Neural cell (in vitro differentiated cells): ENCODE measurements around the gene KIF1B. TPM values are rescaled to one million over a fixed set of nuclear protein-coding genes. Genes with fewer than 3 reads are reported as not detected.

Source experiments
- H2AFZ ChIP-seq: fragments of 200-600, 300-800 bp; sonication (generic), shearing (Covaris generic); 2 replicates; pipeline ENCODE4 v1.6.0; 2014; ENCODE audit warnings: low read depth, mild to moderate bottlenecking, antibody characterized with exemption, low read length, moderate library complexity
- H3F3A ChIP-seq: fragments of 200-600 bp; shearing (Covaris generic); 2 replicates; pipeline ENCODE4 v1.6.1; 2016; ENCODE audit warnings: mild to moderate bottlenecking, moderate library complexity, mixed read lengths, antibody characterized with exemption, low read length; ENCODE audit not compliant: insufficient read depth, poor library complexity, severe bottlenecking
- H3K27ac ChIP-seq: fragments of 200-600, 300-800 bp; sonication (generic), shearing (Covaris generic); 2 replicates; pipeline ENCODE4 v1.5.1; 2014; ENCODE audit warnings: mild to moderate bottlenecking, low read length, moderate library complexity
- H3K27me3 ChIP-seq: fragments of 300-800, 200-600 bp; sonication (generic), shearing (Covaris generic); 2 replicates; pipeline ENCODE4 v1.6.0; 2014; ENCODE audit warnings: mild to moderate bottlenecking, low read depth, low read length, moderate library complexity; ENCODE audit not compliant: insufficient read depth
- H3K36me3 ChIP-seq: fragments of 300-800, 200-600 bp; sonication (generic), shearing (Covaris generic); 2 replicates; pipeline ENCODE4 v1.5.1; 2014; ENCODE audit warnings: mild to moderate bottlenecking, antibody characterized with exemption, low read length, moderate library complexity; ENCODE audit not compliant: insufficient read depth
- H3K4me2 ChIP-seq: fragments of 300-800, 200-600 bp; sonication (generic), shearing (Covaris generic); 2 replicates; pipeline ENCODE4 v1.6.0; 2014; ENCODE audit warnings: mild to moderate bottlenecking, low read length
- H3K4me3 ChIP-seq: fragments of 300-800, 200-600 bp; sonication (generic), shearing (Covaris generic); 2 replicates; pipeline ENCODE4 v1.5.1; 2014; ENCODE audit warnings: mild to moderate bottlenecking, low read length, moderate library complexity
- H3K79me2 ChIP-seq: fragments of 200-600 bp; shearing (Covaris generic); replicated peaks from 2 replicates; pipeline ENCODE4 v1.6.0; 2014; ENCODE audit warnings: mild to moderate bottlenecking, low read length, moderate library complexity; ENCODE audit not compliant: insufficient read depth
- H3K9ac ChIP-seq: fragments of 300-800, 200-600 bp; sonication (generic), shearing (Covaris generic); 2 replicates; pipeline ENCODE4 v1.6.1; 2016; ENCODE audit warnings: mild to moderate bottlenecking, low read length, mixed read lengths
- H3K9me2 ChIP-seq: fragments of 200-600 bp; shearing (Covaris generic); 2 replicates; pipeline ENCODE4 v1.6.1; 2016; ENCODE audit warnings: mild to moderate bottlenecking, low read length, mixed read lengths; ENCODE audit not compliant: insufficient read depth
- H3K9me3 ChIP-seq: fragments of 200-600, 300-800 bp; sonication (generic), shearing (Covaris generic); 2 replicates; pipeline ENCODE4 v1.6.1; 2016; ENCODE audit warnings: mild to moderate bottlenecking, mixed run types, low read length, moderate library complexity, mixed read lengths
- H4K20me1 ChIP-seq: fragments of 200-600 bp; shearing (Covaris generic); 2 replicates; pipeline ENCODE4 v1.6.1; 2016; ENCODE audit warnings: mild to moderate bottlenecking, mixed run types; ENCODE audit not compliant: insufficient read depth
- EP300 ChIP-seq: fragments of 450-650 bp; conservative IDR thresholded peaks from 2 replicates; pipeline ENCODE4 v1.6.1; 2014; ENCODE audit warnings: antibody characterized with exemption, mild to moderate bottlenecking, moderate library complexity; ENCODE audit not compliant: poor library complexity, severe bottlenecking
- EZH2 ChIP-seq: fragments of 200-600, 300-800 bp; shearing (Covaris generic), sonication (generic); IDR thresholded peaks from 2 replicates; pipeline ENCODE4 v1.6.1; 2014; ENCODE audit warnings: antibody characterized with exemption, low read length, borderline replicate concordance, mild to moderate bottlenecking; ENCODE audit not compliant: insufficient read depth, poor library complexity, severe bottlenecking
- MXI1 ChIP-seq: fragments of 450-650 bp; conservative IDR thresholded peaks from 2 replicates; pipeline ENCODE4 v1.6.1; 2014; ENCODE audit warnings: antibody characterized with exemption, mild to moderate bottlenecking; ENCODE audit not compliant: poor library complexity, severe bottlenecking
- POLR2AphosphoS5 ChIP-seq: IDR thresholded peaks from 2 replicates; pipeline ENCODE4 v1.6.1; 2012
- RAD21 ChIP-seq: fragments of 450-650 bp; conservative IDR thresholded peaks from 2 replicates; pipeline ENCODE4 v1.6.1; 2014; ENCODE audit warnings: antibody characterized with exemption, mild to moderate bottlenecking, moderate library complexity
- SMC3 ChIP-seq: fragments of 450-650 bp; conservative IDR thresholded peaks from 2 replicates; pipeline ENCODE4 v1.6.1; 2014; ENCODE audit warnings: antibody characterized with exemption, mild to moderate bottlenecking, moderate library complexity; ENCODE audit not compliant: poor library complexity
- TAF1 ChIP-seq: IDR thresholded peaks from 2 replicates; pipeline ENCODE4 v1.6.1; 2012; ENCODE audit warnings: low read depth
- polyA plus RNA-seq: library from polyadenylated mRNA; depleted of rRNA; stranded (reverse); fragments of >200 nt; gene quantifications from 2 replicates; pipeline ENCODE4 v1.2.3, GENCODE V29; 2014
- TF ChIP-seq, protein P1 (sequence below): fragments of 450-650 bp; IDR thresholded peaks from 2 replicates; pipeline ENCODE4 v1.5.1; 2014; ENCODE audit warnings: antibody characterized with exemption, mild to moderate bottlenecking, moderate library complexity; ENCODE audit not compliant: poor library complexity, severe bottlenecking
- TF ChIP-seq, protein P2 (sequence below): IDR thresholded peaks from 2 replicates; pipeline ENCODE4 v1.6.1; 2012; ENCODE audit warnings: borderline replicate concordance

The KIF1B gene
- polyA plus RNA-seq, 1 donor from 2014 or later: 76.4 TPM

GRCh38 chr1:10295481-10296085 lies 85.2 kb downstream of the KIF1B start:
- H2AFZ ChIP-seq: no peak overlapping the region
- H3K36me3 ChIP-seq: peaks cover 17% of the 10 kb centered on the region
- H3F3A ChIP-seq: peaks cover 3% of the 10 kb centered on the region
- no peak overlapping the region for H3K27ac ChIP-seq
- H3K9me3 ChIP-seq: no peaks in the 10 kb centered on the region
- no peak overlapping the region for H3K4me3 ChIP-seq
- H3K27me3 ChIP-seq: no peaks in the 10 kb centered on the region
- no peak overlapping the region for H3K4me2 ChIP-seq
- no peaks in the 10 kb centered on the region for H4K20me1 ChIP-seq
- no peaks in the 10 kb centered on the region for H3K79me2 ChIP-seq
- H3K9ac ChIP-seq: no peak overlapping the region
- H3K9me2 ChIP-seq: no peaks in the 10 kb centered on the region
- TF ChIP-seq, protein P1, sequence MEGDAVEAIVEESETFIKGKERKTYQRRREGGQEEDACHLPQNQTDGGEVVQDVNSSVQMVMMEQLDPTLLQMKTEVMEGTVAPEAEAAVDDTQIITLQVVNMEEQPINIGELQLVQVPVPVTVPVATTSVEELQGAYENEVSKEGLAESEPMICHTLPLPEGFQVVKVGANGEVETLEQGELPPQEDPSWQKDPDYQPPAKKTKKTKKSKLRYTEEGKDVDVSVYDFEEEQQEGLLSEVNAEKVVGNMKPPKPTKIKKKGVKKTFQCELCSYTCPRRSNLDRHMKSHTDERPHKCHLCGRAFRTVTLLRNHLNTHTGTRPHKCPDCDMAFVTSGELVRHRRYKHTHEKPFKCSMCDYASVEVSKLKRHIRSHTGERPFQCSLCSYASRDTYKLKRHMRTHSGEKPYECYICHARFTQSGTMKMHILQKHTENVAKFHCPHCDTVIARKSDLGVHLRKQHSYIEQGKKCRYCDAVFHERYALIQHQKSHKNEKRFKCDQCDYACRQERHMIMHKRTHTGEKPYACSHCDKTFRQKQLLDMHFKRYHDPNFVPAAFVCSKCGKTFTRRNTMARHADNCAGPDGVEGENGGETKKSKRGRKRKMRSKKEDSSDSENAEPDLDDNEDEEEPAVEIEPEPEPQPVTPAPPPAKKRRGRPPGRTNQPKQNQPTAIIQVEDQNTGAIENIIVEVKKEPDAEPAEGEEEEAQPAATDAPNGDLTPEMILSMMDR: no peak
- TF ChIP-seq RAD21 (no peak), TAF1 (no peak), EZH2 (no peak), SMC3 (no peak), MXI1 (no peak)

- H3K9me2 ChIP-seq: no peaks in the 10 kb centered on the region
- H3K9me3 ChIP-seq: no peaks in the 10 kb centered on the region
- no peaks in the 10 kb centered on the region for H3K27me3 ChIP-seq
- H3K4me3 ChIP-seq: no peak overlapping the region
- peaks cover 3% of the 10 kb centered on the region for H3K79me2 ChIP-seq
- H3K27ac ChIP-seq: no peak overlapping the region
- no peak overlapping the region for H3K9ac ChIP-seq
- TF ChIP-seq RAD21: no peak
- TF ChIP-seq SMC3: no peak
- TF ChIP-seq EZH2: no peak
- no peak for TF ChIP-seq MXI1
- no peak for TF ChIP-seq EP300
- no peak for TF ChIP-seq TAF1
- TF ChIP-seq POLR2AphosphoS5: no peak
- TF ChIP-seq, protein P1: no peak
- TF ChIP-seq, protein P2, sequence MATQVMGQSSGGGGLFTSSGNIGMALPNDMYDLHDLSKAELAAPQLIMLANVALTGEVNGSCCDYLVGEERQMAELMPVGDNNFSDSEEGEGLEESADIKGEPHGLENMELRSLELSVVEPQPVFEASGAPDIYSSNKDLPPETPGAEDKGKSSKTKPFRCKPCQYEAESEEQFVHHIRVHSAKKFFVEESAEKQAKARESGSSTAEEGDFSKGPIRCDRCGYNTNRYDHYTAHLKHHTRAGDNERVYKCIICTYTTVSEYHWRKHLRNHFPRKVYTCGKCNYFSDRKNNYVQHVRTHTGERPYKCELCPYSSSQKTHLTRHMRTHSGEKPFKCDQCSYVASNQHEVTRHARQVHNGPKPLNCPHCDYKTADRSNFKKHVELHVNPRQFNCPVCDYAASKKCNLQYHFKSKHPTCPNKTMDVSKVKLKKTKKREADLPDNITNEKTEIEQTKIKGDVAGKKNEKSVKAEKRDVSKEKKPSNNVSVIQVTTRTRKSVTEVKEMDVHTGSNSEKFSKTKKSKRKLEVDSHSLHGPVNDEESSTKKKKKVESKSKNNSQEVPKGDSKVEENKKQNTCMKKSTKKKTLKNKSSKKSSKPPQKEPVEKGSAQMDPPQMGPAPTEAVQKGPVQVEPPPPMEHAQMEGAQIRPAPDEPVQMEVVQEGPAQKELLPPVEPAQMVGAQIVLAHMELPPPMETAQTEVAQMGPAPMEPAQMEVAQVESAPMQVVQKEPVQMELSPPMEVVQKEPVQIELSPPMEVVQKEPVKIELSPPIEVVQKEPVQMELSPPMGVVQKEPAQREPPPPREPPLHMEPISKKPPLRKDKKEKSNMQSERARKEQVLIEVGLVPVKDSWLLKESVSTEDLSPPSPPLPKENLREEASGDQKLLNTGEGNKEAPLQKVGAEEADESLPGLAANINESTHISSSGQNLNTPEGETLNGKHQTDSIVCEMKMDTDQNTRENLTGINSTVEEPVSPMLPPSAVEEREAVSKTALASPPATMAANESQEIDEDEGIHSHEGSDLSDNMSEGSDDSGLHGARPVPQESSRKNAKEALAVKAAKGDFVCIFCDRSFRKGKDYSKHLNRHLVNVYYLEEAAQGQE: no peak
- no peak overlapping the region for H2AFZ ChIP-seq
- no peaks in the 10 kb centered on the region for H4K20me1 ChIP-seq
- peaks cover 10% of the 10 kb centered on the region for H3K36me3 ChIP-seq
- H3F3A ChIP-seq: peaks cover 3% of the 10 kb centered on the region
- H3K4me2 ChIP-seq: no peak overlapping the region
These were observed 88.8 kb downstream of the KIF1B start for GRCh38 chr1:10299151-10299550.
